ENCODE results near the gene ZNF283.

Gene ZNF283

DNA sequence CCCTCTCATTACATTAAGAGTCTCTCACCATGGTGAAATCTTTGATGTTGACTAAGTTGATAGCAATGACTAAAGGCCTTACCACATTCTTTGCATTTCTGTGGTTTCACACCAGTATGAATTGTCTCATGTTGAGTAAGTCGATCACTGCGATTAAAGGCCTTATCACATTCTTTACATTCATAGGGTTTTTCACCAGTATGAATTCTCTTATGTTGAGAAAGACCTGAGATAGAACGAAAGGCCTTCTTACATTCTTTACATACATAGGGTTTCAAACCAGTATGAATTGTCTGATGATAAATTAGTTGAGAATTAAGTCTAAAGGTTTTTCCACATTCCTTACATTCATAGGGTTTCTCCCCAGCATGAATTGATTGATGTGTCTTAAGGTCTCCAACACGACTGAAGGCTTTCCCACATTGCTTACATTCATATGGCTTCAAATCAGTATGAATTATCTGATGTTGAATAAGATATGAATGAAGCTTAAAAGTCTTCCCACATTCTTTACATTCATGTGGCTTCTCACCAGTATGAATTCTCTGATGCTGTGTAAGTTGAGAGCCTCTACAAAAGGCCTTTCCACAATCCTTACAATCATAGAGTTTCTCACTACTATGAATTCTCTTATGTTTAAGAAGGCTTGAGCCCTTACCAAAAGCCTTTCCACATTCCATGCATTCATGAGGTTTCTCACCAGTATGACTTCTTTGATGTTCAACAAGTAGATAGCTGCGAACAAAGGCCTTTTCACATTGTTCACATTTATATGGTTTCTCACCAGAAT lies 45.6 kb downstream of the ZNF283 start:
- no peak for DNase-seq

DNA sequence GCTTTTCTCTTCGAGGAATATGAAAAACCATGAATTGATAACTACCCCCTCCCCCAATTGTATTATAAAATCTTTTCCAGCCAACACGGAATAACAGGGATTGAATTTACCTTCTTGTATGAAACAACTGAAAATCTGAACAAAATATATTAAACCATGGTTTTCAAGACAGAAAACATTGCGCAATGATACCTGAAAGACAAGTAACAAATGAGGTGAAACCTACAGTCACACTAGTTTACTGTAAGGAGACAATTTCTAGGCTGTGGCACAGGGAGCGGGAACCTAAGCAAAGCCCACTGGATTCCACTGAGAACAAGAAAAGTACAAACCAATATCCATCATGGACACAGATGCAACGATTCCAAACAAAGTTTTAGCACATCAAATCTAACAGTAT lies 53.4 kb downstream of the ZNF283 start:
- DNase-seq = no peak

DNA sequence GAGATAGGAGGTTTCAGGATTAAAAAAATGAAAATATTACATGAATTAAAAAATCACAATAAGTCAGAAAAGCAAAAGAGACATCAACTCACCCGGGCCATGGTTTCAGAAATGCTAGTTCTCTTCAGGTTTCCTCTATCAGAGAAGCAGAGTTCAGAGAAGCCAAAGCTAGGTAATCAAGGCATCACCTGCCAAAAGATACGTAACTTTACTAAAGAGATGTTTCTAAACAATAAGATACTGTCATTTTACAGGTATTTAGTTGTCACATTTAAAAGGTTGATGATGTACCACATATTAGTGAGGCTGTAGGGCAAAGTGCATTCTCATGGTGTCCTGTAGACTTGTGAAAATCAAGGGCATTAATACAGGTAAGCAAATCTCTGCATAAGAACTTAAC lies 56.7 kb downstream of the ZNF283 start, which contains the start of gene ZNF404:
Gene ZNF404, minus strand, starts transcription at position 101 of the 400 bp plus-strand sequence.
- DNase-seq = no peak

DNA sequence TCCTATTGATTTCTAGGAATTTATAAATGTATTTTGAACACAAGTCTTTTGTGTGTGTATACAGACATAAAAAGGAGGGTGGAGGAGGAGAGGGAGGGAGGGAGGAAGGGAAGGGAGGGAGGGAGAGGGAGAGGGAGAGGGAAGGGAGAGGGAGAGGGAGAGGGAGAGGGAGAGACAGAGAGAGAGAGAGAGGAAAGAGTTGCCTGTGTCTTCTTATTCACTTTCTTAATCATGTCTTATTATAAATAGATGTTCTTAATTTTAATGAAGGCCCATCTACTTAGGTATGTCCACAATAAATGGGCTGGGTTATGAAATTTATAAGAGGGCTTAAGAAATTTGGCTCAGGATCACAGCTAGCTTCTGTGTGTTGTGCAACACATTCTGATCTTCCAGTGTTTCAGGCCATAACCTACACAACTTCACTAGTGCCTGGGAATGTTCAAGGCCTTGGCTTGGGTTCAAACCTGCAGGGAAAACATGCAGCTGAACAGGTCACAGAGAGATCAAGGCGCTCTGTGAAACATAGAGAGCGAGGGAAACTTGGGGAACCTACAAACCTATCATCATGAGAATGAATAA lies 68.7 kb downstream of the ZNF283 start:
- no peak for DNase-seq
